IMR-90 (cell line): ENCODE results near the gene CEP83. TPM values are rescaled to one million over a fixed set of nuclear protein-coding genes. Genes with fewer than 3 reads are reported as not detected.

Experiments used
- ATAC-seq: fragments of 200-7000 bp; cut with Tn5 transposase; 2 replicates; pipeline ENCODE4 v1.9.1; 2020; ENCODE audit warnings: low read depth, mild to moderate bottlenecking, moderate library complexity
- BruUV-seq: library from RNA; stranded (reverse); fragments of 400-500 nt; replicated peaks from 2 replicates; lab custom pipeline; 2021; lab: Mats Ljungman, UMichigan
- CTCF ChIA-PET: fragments of 300-600 bp; formaldehyde crosslinking; extraction: SDS; loops from one replicate; lab custom pipeline; 2021; ENCODE audit warnings: antibody characterized with exemption; lab: Yijun Ruan, JAX
- POLR2A ChIA-PET: fragments of 300-600 bp; sonication (Branson Sonifier 250); formaldehyde crosslinking; loops from one replicate; lab custom pipeline; 2022; ENCODE audit warnings: antibody characterized with exemption; ENCODE audit not compliant: unreplicated experiment; lab: Charles Lee
- DNase-seq: peaks from one replicate; pipeline ENCODE4 v3.0.0; 2013
- H2AFZ ChIP-seq: replicated peaks from 2 replicates; pipeline ENCODE3; 2013; ENCODE audit warnings: low read length, mild to moderate bottlenecking; ENCODE audit not compliant: poor library complexity
- H2AK5ac ChIP-seq: 2 replicates; pipeline ENCODE4 v1.6.1; 2013; ENCODE audit warnings: low read depth, low read length, inconsistent platforms
- H2AK9ac ChIP-seq: replicated peaks from 2 replicates; pipeline ENCODE3; 2013; ENCODE audit warnings: mild to moderate bottlenecking, low read depth, low read length, moderate library complexity; ENCODE audit not compliant: poor library complexity
- H2BK120ac ChIP-seq: 2 replicates; pipeline ENCODE4 v1.6.1; 2013; ENCODE audit warnings: low read depth, low read length, inconsistent platforms
- H2BK15ac ChIP-seq: 3 replicates; pipeline ENCODE4 v1.6.1; 2013; ENCODE audit warnings: low read depth, low read length, inconsistent platforms
- H2BK20ac ChIP-seq: 2 replicates; pipeline ENCODE4 v1.6.1; 2013; ENCODE audit warnings: low read depth, mild to moderate bottlenecking, inconsistent platforms, low read length, moderate library complexity
- H2BK5ac ChIP-seq: 2 replicates; pipeline ENCODE4 v1.6.1; 2013; ENCODE audit warnings: mild to moderate bottlenecking, low read depth, low read length, inconsistent platforms; ENCODE audit not compliant: poor library complexity, severe bottlenecking
- H3K14ac ChIP-seq: replicated peaks from 2 replicates; pipeline ENCODE4 v1.6.1; 2013; ENCODE audit warnings: low read depth, low read length, inconsistent platforms
- H3K18ac ChIP-seq: 2 replicates; pipeline ENCODE4 v1.6.1; 2013; ENCODE audit warnings: low read depth, low read length, control low read depth
- H3K23ac ChIP-seq: 2 replicates; pipeline ENCODE4 v1.6.1; 2013; ENCODE audit warnings: low read depth, low read length, inconsistent platforms
- H3K27ac ChIP-seq: 2 replicates; pipeline ENCODE4 v1.5.1; 2013; ENCODE audit warnings: mild to moderate bottlenecking, control low read depth, low read length; ENCODE audit not compliant: insufficient read depth
- H3K27me3 ChIP-seq: 2 replicates; pipeline ENCODE4 v1.6.1; 2013; ENCODE audit warnings: low read length; ENCODE audit not compliant: control insufficient read depth, insufficient read depth
- H3K36me3 ChIP-seq: 2 replicates; pipeline ENCODE4 v1.6.1; 2013; ENCODE audit warnings: low read length, mixed read lengths; ENCODE audit not compliant: control insufficient read depth, insufficient read depth
- H3K4ac ChIP-seq: 2 replicates; pipeline ENCODE4 v1.6.1; 2013; ENCODE audit warnings: low read depth, low read length, inconsistent platforms
- H3K4me1 ChIP-seq: 2 replicates; pipeline ENCODE4 v1.6.1; 2013; ENCODE audit warnings: low read length, mixed read lengths; ENCODE audit not compliant: control insufficient read depth, insufficient read depth
- H3K4me2 ChIP-seq: 2 replicates; pipeline ENCODE4 v1.6.1; 2013; ENCODE audit warnings: low read depth, mild to moderate bottlenecking, control low read depth, low read length, moderate library complexity
- H3K4me3 ChIP-seq: 2 replicates; pipeline ENCODE4 v1.5.1; 2013; ENCODE audit warnings: low read depth, mild to moderate bottlenecking, control low read depth, low read length, moderate library complexity; ENCODE audit not compliant: insufficient read depth
- H3K56ac ChIP-seq: 2 replicates; pipeline ENCODE4 v1.6.1; 2013; ENCODE audit warnings: low read length, inconsistent platforms; ENCODE audit not compliant: insufficient read depth; ENCODE audit errors: extremely low read depth
- H3K79me1 ChIP-seq, 2 experiments: 2 replicates each; pipeline ENCODE4 v1.6.1; 2013; ENCODE audit warnings: low read length in 2 of 2, inconsistent platforms in 1 of 2, low read depth in 1 of 2
- H3K9ac ChIP-seq: 2 replicates; pipeline ENCODE4 v1.6.1; 2013; ENCODE audit warnings: low read depth, low read length, control low read depth
- H3K9me1 ChIP-seq: 2 replicates; pipeline ENCODE4 v1.6.1; 2013; ENCODE audit warnings: low read length, inconsistent platforms; ENCODE audit not compliant: insufficient read depth
- H3K9me3 ChIP-seq: 2 replicates; pipeline ENCODE4 v1.6.1; 2013; ENCODE audit warnings: low read length; ENCODE audit not compliant: control insufficient read depth, insufficient read depth
- H4K20me1 ChIP-seq: 2 replicates; pipeline ENCODE4 v1.6.1; 2013; ENCODE audit warnings: low read length, inconsistent platforms; ENCODE audit not compliant: insufficient read depth
- H4K5ac ChIP-seq: 2 replicates; pipeline ENCODE4 v1.6.1; 2013; ENCODE audit warnings: mild to moderate bottlenecking, low read depth, low read length, control low read depth
- H4K8ac ChIP-seq, 2 experiments: 2 replicates each; pipeline ENCODE4 v1.6.1; 2013; ENCODE audit warnings: low read depth in 2 of 2, low read length in 2 of 2, control low read depth in 1 of 2, inconsistent platforms in 1 of 2
- H4K91ac ChIP-seq: 2 replicates; pipeline ENCODE4 v1.6.1; 2013; ENCODE audit warnings: low read depth, low read length, inconsistent platforms; ENCODE audit not compliant: insufficient read depth
- BHLHE40 ChIP-seq: fragments of 150-350 bp; IDR thresholded peaks from 2 replicates; pipeline ENCODE4 v1.6.1; 2016; ENCODE audit warnings: mild to moderate bottlenecking, low read depth, low read length
- CEBPB ChIP-seq: IDR thresholded peaks from 2 replicates; pipeline ENCODE4 v1.6.1; 2012; ENCODE audit warnings: low read depth, low read length, improper control_type of control experiment
- CHD1 ChIP-seq: IDR thresholded peaks from 2 replicates; pipeline ENCODE4 v1.6.1; 2012; ENCODE audit warnings: low read depth, low read length, improper control_type of control experiment
- FOS ChIP-seq: fragments of 150-350 bp; IDR thresholded peaks from 2 replicates; pipeline ENCODE4 v1.6.1; 2016; ENCODE audit warnings: low read depth, low read length
- MAZ ChIP-seq: IDR thresholded peaks from 2 replicates; pipeline ENCODE4 v1.6.1; 2012; ENCODE audit warnings: low read depth, mild to moderate bottlenecking, low read length, improper control_type of control experiment, moderate library complexity, borderline replicate concordance
- NFE2L2 ChIP-seq: fragments of 150-350 bp; IDR thresholded peaks from 2 replicates; pipeline ENCODE4 v1.6.1; 2016; ENCODE audit warnings: low read depth, mild to moderate bottlenecking, low read length
- POLR2A ChIP-seq: IDR thresholded peaks from 2 replicates; pipeline ENCODE4 v1.6.1; 2012; ENCODE audit warnings: mild to moderate bottlenecking, low read depth, low read length
- RFX5 ChIP-seq: IDR thresholded peaks from 2 replicates; pipeline ENCODE4 v1.8.0; 2012; ENCODE audit warnings: low read depth, mild to moderate bottlenecking, low read length, moderate library complexity
- SMC3 ChIP-seq: fragments of 150-350 bp; IDR thresholded peaks from 2 replicates; pipeline ENCODE4 v1.6.1; 2016; ENCODE audit warnings: low read depth, mild to moderate bottlenecking, antibody characterized with exemption, low read length, moderate library complexity
- WGBS, 2 experiments: methylation state at CpG; one replicate each; pipeline versions ENCODE4 v1.1.5 to v1.1.7; 2013; ENCODE audit warnings: missing lambda C conversion rate in 2 of 2; ENCODE audit not compliant: insufficient read length in 1 of 2; ENCODE audit errors: extremely low coverage in 2 of 2; 5-methylcytosine and 5-hydroxymethylcytosine counted together
- dilution Hi-C: fragments of 300-500 bp; cut with HindIII; formaldehyde crosslinking; loops from one replicate; pipeline ENCODE4 v1.14.3; 2018; ENCODE audit warnings: low sequenced_read_pairs; ENCODE audit not compliant: unreplicated experiment
- in situ Hi-C: fragments of 300-500 bp; cut with MboI; formaldehyde crosslinking; loops from 3 replicates; pipeline ENCODE4 v1.14.3; 2019; ENCODE audit warnings: low sequenced_read_pairs, inconsistent platforms, mixed read lengths
- intact Hi-C: fragments of 100-400 bp; cut with micrococcal nuclease; formaldehyde crosslinking; loops from 2 replicates; pipeline ENCODE4 v1.10.0; 2022
- polyA plus RNA-seq, 3 experiments: library from polyadenylated mRNA; depleted of rRNA; stranded (reverse); fragments of >200 nt; gene quantifications; 2 replicates each; pipeline ENCODE4 v1.2.3, GENCODE V29; 2012; ENCODE audit warnings: low replicate concordance in 1 of 3
- total RNA-seq: library from RNA; depleted of rRNA; stranded (reverse); fragments of >200 nt; gene quantifications from 2 replicates; pipeline ENCODE4 v1.2.3, GENCODE V29; 2012
- TF ChIP-seq, protein P1 (sequence below): fragments of 150-350 bp; IDR thresholded peaks from 2 replicates; pipeline ENCODE4 v1.6.1; 2016; ENCODE audit warnings: low read depth, mild to moderate bottlenecking, low read length, moderate library complexity, borderline replicate concordance
- TF ChIP-seq, protein P2 (sequence below): fragments of 150-350 bp; IDR thresholded peaks from 2 replicates; pipeline ENCODE4 v1.6.1; 2017; ENCODE audit warnings: mild to moderate bottlenecking, antibody characterized with exemption, low read length, low read depth

The CEP83 gene
- total and polyA plus RNA-seq, 2 of the 4 experiments (the other 2 are of a cell fraction): 3.9 to 8.9 TPM

DNA sequence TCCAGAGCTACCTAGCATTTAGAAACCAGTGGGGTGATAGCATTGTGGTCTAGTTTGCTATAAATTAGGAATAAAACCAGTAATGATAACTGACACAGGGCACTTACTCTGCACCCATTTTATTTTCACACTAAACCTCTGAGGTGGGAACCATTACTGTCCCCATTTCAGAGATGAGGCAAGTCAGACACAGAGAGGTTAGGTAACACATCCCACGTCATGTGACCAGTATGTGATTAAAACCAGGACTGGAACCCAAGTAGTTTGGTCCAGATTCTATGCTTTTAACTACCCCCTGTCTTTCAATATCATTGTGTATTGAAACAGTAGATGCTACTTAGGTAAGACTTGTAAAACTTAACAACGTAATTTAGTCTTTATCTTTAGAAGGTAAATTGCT is 201.1 kb downstream of the CEP83 start:
- Histone ChIP-seq H2AK5ac (no peak overlapping the region), H2BK15ac (no peak overlapping the region), H2AFZ (no peak overlapping the region), H2AK9ac (no peak overlapping the region), H3K9me3 (no peaks in the 10 kb centered on the region), H4K8ac (no peak overlapping the region), H2BK5ac (no peak overlapping the region), H3K4me2 (no peak overlapping the region), H3K9ac (no peak overlapping the region), H3K79me1 (no peaks in the 10 kb centered on the region), H3K4me1 (peaks cover 5% of the 10 kb centered on the region), H3K4ac (no peak overlapping the region), H4K91ac (no peak overlapping the region), H3K27me3 (peaks cover 7% of the 10 kb centered on the region), H3K14ac (no peak overlapping the region), H3K18ac (no peak overlapping the region), H2BK120ac (no peak overlapping the region), H3K9me1 (peaks cover 2% of the 10 kb centered on the region; the same call in 1 of the 2 replicates), H3K56ac (no peak overlapping the region), H3K27ac (no peak overlapping the region), H2BK20ac (no peak overlapping the region), H4K20me1 (no peaks in the 10 kb centered on the region), H4K5ac (no peak overlapping the region), H3K4me3 (no peak overlapping the region), H3K23ac (no peak overlapping the region), H3K36me3 (no peaks in the 10 kb centered on the region)
- no TSS peak for BruUV-seq
- WGBS, 2 experiments: no CpG with 5 or more reads among the region's 2 CpGs
- DNase-seq: no peak
- no peak for ATAC-seq
- CTCF ChIA-PET: no interaction called here
- intact Hi-C loops (no loop called here), in situ Hi-C loops (no loop called here), dilution Hi-C loops (no loop called here)
- POLR2A ChIA-PET: no interaction called here
- TF ChIP-seq BHLHE40 (no peak), NFE2L2 (no peak), POLR2A (no peak), CEBPB (no peak), FOS (no peak), MAZ (no peak), SMC3 (no peak), CHD1 (no peak), RFX5 (no peak)
- TF ChIP-seq, protein P1, sequence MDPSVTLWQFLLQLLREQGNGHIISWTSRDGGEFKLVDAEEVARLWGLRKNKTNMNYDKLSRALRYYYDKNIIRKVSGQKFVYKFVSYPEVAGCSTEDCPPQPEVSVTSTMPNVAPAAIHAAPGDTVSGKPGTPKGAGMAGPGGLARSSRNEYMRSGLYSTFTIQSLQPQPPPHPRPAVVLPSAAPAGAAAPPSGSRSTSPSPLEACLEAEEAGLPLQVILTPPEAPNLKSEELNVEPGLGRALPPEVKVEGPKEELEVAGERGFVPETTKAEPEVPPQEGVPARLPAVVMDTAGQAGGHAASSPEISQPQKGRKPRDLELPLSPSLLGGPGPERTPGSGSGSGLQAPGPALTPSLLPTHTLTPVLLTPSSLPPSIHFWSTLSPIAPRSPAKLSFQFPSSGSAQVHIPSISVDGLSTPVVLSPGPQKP: no peak
- TF ChIP-seq, protein P2, sequence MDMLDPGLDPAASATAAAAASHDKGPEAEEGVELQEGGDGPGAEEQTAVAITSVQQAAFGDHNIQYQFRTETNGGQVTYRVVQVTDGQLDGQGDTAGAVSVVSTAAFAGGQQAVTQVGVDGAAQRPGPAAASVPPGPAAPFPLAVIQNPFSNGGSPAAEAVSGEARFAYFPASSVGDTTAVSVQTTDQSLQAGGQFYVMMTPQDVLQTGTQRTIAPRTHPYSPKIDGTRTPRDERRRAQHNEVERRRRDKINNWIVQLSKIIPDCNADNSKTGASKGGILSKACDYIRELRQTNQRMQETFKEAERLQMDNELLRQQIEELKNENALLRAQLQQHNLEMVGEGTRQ: no peak
